SK-N-SH treated with all-trans-retinoic acid at 6 μM for 48 hours (cell line): ENCODE measurements around the gene CCDC146.

Experiments used
- PPARA ChIP-seq: fragments of 250-450 bp; sonication (Bioruptor Pico); IDR thresholded peaks from 2 replicates; pipeline ENCODE4 v1.5.0; 2020; ENCODE audit warnings: mild to moderate bottlenecking, borderline replicate concordance
- RARB ChIP-seq: fragments of 250-450 bp; sonication (Bioruptor Pico); IDR thresholded peaks from 2 replicates; pipeline ENCODE4 v1.8.0; 2021; ENCODE audit warnings: mild to moderate bottlenecking, moderate library complexity
- SNAI2 ChIP-seq: fragments of 250-450 bp; sonication (Bioruptor Pico); IDR thresholded peaks from 2 replicates; pipeline ENCODE4 v1.5.0; 2020; ENCODE audit warnings: mild to moderate bottlenecking, moderate library complexity
- ZC3H10 ChIP-seq: fragments of 250-450 bp; sonication (Bioruptor Pico); IDR thresholded peaks from 2 replicates; pipeline ENCODE4 v1.5.1; 2021; ENCODE audit warnings: mild to moderate bottlenecking, moderate library complexity
- ZFP3 ChIP-seq: fragments of 250-450 bp; sonication (Bioruptor Pico); IDR thresholded peaks from 2 replicates; pipeline ENCODE4 v1.5.0; 2020; ENCODE audit warnings: mild to moderate bottlenecking, moderate library complexity
- ZFP30 ChIP-seq: fragments of 450-650 bp; formaldehyde crosslinking; IDR thresholded peaks from 2 replicates; pipeline ENCODE4 v1.5.0; 2022; ENCODE audit warnings: mild to moderate bottlenecking, moderate library complexity
- ZNF70 ChIP-seq: fragments of 450-650 bp; formaldehyde crosslinking; IDR thresholded peaks from 2 replicates; pipeline ENCODE4 v1.5.0; 2020; ENCODE audit warnings: mild to moderate bottlenecking, moderate library complexity
- TF ChIP-seq, protein P1 (sequence below): fragments of 250-450 bp; sonication (Bioruptor Pico); IDR thresholded peaks from 2 replicates; pipeline ENCODE4 v1.5.1; 2020; ENCODE audit warnings: low read depth, mild to moderate bottlenecking, moderate library complexity

DNA sequence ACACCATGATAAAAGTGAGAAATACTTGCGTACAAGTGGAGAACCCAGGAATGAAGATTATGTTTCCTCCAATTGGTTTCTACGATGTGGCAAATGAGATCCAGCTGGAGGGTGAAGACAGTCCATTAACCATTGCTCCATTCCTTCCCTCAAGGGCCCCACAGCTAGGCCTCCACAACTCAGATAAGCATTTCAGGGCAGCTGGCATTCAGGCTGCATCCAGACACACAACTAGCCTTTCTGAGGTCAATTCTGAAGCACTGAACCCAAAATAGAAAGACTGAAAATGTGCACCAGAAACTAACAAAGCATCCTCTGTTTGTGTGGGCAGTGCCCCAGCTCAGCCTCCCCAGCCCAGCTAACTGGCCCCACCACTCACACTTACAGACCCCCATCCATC is 198.9 kb downstream of the CCDC146 start:
- TF ChIP-seq, protein P1, sequence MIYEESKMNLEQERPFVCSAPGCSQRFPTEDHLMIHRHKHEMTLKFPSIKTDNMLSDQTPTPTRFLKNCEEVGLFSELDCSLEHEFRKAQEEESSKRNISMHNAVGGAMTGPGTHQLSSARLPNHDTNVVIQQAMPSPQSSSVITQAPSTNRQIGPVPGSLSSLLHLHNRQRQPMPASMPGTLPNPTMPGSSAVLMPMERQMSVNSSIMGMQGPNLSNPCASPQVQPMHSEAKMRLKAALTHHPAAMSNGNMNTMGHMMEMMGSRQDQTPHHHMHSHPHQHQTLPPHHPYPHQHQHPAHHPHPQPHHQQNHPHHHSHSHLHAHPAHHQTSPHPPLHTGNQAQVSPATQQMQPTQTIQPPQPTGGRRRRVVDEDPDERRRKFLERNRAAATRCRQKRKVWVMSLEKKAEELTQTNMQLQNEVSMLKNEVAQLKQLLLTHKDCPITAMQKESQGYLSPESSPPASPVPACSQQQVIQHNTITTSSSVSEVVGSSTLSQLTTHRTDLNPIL (CRISPR knock-in tag): no peak
- no peak for TF ChIP-seq ZNF70
- TF ChIP-seq RARB (CRISPR knock-in tag): no peak
- TF ChIP-seq ZFP30 (CRISPR knock-in tag): no peak
- TF ChIP-seq ZC3H10 (CRISPR knock-in tag): no peak
- TF ChIP-seq PPARA (CRISPR knock-in tag): no peak
- no peak for TF ChIP-seq SNAI2 (CRISPR knock-in tag)
- no peak for TF ChIP-seq ZFP3 (CRISPR knock-in tag)
